Umbilical cord (tissue), 2 donors: ENCODE measurements around the gene PALM2AKAP2. TPM values are rescaled to one million over a fixed set of nuclear protein-coding genes. Genes with fewer than 3 reads are reported as not detected.
A peak's percentile ranks its signal among the peaks of the same experiment; 100 is the strongest.

Experiments used
- DNase-seq: peaks from one replicate; pipeline ENCODE4 v3.0.0-alpha.2; 2015; ENCODE audit warnings: low spot score
- total RNA-seq: library from RNA; depleted of rRNA; stranded (reverse); fragments of >200 nt; gene quantifications from one replicate; pipeline ENCODE4 v1.2.3, GENCODE V29; 2014; ENCODE audit warnings: low replicate concordance; ENCODE audit not compliant: insufficient read depth

The PALM2AKAP2 gene
- total RNA-seq = 17.8 TPM

DNA sequence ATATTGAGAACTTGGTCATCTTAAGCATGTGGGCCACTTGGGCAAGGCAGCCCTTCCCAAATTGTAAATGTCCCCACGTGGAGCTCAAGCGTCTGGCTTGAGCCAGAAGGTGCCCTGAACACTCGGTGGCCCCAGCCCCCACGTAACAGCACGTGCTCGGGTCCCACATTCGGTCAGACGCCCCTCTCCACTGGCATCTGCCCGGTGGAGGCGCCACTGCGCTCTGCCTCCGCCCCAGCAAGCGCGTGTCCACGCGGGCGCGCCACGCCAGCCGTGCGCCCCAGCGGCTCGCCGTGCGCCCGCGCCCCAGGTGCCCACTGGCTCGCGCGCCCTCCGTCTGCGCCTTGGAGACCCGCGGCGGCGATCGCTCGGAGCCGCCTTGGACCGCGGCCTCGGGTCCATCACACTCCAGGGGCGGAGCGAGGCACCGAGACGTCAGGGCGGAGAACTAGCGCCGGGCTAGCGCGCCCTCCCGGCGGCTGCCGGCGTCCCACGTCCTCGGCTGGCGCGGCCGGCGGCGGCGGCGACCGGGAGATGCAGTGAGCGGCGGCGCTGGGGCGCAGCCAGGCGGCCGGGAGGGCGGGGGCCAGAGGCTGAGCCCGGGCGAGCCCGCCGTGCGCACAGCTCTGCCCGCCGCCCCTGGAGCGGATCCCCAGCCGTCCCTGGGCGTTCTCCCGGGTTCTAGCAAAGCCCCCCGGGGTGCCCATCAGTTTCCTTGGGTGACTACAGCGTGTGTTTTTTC, at the start of gene PALM2AKAP2:
TSS of gene PALM2AKAP2 (plus strand) at position 488 of the 742 bp plus-strand sequence. CDS start 291 bp downstream, outside the sequence.
- DNase-seq = peak; percentile 71

DNA sequence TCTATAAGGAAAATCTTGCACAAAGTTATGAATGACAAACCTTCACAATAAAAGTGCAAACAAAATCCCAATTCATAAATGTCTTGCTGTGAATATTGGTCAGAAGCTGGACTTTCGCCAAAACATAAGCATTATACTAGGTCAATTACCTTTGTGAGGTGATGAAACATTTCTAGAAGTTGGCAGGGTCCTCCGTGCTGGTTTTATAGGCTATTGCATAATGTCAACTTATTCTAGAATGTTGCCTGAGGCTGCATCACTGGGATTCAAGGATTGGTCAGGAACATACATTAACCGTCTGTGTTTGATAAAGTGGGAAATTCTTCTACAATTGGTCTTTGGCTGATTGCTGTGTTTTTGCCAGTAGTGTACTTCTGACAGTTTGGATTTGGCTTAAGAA, 49.8 kb upstream of the PALM2AKAP2 start:
- DNase-seq = peak; percentile 41

GRCh38 chr9:109733690-109734089, 46.3 kb upstream of the PALM2AKAP2 start:
- no peak for DNase-seq

DNA sequence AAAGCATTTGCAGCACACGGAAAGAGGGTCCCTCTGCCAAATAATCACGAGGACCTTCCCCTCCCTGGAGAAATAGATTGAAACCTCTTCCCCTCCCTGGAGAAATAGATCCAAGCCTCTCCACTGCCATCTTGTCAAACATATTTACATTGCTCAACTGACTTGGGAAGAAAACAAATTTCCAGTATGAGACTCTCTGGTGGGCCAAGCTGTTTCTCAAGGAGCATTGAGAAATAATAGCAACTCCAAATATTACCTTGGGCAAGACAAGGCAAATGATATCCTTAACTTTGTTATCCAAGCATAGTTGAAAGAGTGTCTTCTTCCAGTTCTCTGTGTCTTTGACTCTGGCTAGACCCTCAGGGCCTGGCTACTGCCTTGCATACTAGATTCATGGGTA, 45.2 kb upstream of the PALM2AKAP2 start:
- DNase-seq = no peak

GRCh38 chr9:109735801-109736200, 44.2 kb upstream of the PALM2AKAP2 start:
- DNase-seq = peak; percentile 77

- DNase-seq = no peak
These were observed 42.7 kb upstream of the PALM2AKAP2 start for GRCh38 chr9:109737295-109737694.

GRCh38 chr9:109739760-109740159, 40.2 kb upstream of the PALM2AKAP2 start:
- DNase-seq = no peak

DNA sequence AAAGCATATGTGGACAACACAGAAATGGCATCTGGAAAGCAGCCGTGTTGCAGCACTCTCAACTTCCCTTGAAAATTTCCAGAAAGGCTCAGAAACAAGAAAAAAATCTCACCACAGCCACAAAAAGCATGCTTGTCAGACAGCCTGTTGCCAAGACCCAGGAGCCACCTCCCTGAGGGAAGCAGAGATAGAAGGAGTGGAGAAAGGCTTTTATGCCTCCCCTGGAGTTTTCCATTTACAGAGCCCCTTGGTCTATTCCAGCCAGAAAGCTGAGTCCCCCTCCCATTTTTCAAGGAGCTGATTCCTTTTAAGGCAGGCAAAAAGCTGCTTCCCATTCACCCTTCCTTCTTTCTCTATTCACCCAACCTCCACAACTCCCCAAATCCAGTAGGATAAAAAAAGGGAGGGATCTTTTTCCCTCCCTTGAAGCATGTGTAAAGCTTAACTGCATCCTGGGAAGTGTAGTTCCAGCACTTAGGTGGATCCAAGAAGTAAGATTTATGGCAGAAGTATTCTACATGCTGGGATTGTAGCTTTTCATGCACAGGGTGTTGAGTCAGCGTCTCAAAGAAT, 37.1 kb upstream of the PALM2AKAP2 start:
- peak; percentile 96 for DNase-seq

- no peak for DNase-seq
These were observed 36.3 kb upstream of the PALM2AKAP2 start for GRCh38 chr9:109743696-109744095.

DNA sequence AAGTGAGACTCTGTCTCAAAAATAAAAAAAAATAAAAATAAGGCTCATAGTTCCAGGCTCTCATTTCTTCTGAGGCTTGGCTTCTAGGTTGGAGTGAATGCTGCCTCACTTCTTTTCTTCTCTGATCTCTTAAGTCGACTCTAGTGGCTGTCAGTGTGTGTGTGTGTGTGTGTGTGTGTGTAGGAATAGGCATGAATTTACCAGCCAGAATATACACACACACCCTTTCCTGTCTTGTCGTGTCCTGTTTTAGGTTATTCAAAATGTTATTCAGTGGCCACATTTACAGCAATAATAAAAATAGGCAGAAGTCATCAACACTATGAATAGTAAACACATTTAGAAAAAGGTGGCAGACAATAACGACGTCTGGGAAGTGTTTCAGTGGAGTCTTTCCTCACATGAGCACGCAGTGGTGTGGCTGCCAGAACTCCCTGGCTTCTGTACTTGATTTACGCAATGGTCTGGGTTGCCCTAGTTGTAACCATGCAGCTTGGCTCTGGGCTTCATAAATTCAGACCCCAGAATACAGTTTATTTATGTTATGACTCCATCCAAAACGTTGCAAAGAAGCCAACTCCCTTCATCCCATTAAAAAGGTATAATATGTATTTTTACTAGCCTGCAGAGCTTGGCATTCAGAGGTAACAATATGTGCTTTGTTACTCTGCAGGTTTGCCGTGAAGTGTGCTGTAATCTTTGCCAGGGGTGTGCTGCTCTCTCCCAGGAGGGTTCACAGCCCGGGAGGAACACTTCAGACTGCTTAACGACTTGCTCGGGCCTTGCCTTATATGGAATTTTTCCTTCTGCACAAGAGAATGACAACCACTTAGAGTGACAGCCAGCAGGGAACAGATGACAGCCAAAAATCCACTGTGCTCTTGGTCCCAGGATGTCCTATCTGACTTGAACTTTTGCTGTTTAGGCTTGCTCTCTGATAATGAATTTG, 34.4 kb upstream of the PALM2AKAP2 start:
- peak; percentile 68 for DNase-seq

- DNase-seq = no peak
These were observed 28.7 kb upstream of the PALM2AKAP2 start for GRCh38 chr9:109751253-109751652.

- DNase-seq = no peak
These were observed 26.7 kb upstream of the PALM2AKAP2 start for GRCh38 chr9:109753308-109753707.

DNA sequence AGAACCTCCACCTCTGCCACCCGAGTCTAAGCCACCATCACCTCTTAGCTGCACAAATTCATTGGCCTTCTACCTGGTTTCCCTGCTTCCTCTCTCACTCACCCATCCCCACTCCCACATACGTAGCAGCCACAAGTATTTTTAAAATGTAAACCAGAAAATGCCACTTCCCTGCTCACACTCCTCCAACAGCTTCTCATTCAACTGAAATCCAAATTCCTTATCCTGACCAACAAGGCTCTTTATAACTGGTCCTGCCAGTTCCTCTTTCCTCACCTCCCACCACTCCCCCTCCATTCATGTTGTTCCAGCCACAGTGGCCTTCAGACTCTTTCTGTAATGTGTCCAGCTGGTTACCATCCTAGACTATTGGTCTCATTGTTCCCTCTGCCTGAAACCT, 25.0 kb upstream of the PALM2AKAP2 start:
- no peak for DNase-seq

GRCh38 chr9:109759589-109759988, 20.4 kb upstream of the PALM2AKAP2 start:
- DNase-seq = no peak

DNA sequence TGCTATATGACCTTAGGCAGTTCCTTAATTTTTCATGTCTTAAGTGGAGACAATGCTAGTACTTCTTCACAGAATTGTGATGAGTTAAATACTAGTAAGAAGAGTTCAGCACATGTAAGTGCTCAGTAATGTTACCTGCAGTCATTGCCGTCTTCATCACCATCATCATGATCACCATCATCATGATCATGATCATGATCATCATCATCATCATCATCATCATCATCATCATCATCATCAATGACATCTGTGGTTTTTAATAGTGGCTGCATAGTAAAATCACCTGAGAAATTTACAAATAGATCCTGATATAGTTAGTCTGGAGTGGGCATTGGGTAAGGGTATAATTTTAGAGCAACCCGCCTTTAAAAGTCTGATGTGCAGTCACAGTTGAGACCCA, 14.7 kb upstream of the PALM2AKAP2 start:
- DNase-seq = no peak

GRCh38 chr9:109765830-109766229, 14.2 kb upstream of the PALM2AKAP2 start:
- no peak for DNase-seq

GRCh38 chr9:109766351-109766750, 13.6 kb upstream of the PALM2AKAP2 start:
- peak; percentile 98 for DNase-seq

- peak; percentile 82 for DNase-seq
These were observed 12.6 kb upstream of the PALM2AKAP2 start for GRCh38 chr9:109767404-109767803.

- no peak for DNase-seq
These were observed 12.2 kb upstream of the PALM2AKAP2 start for GRCh38 chr9:109767814-109768213.

DNA sequence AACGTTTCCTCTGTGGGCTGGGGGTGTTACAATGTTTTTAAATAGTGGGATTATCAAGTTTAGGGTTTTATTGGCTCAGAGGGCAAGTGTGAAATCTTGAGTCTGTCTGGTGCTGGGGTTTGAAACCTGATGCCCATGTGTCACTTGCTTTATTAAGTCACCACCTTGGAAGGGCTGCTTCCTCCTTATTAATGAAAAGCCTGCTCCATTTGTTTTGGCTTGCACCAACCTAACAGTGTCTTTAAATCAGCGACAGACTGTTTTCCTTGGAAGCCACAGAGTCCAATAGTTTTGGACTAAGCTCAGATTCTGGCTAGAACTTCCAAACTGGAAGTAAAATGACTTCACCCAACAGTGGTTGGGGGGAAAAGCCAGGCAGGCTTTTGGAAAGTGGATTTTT, 10.7 kb upstream of the PALM2AKAP2 start:
- no peak for DNase-seq

DNA sequence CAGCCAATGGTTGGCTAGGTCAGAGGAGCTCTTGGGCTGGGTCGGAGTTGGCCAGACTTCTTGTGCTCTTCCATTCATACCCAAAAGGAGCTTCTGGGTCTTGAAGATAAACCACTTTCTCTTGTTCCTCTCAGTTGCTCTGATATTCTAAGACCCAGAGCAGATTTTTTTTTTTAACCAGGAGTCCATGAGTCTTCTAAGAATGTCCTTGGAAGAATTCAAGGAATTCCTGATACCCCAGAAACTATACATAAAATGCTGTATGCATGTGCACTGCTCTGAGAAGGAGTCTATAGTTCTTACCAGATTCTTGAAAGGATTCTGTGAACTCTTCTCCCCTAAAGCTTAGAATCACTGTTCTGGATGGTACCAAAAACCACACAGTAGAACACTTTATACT, 9.9 kb upstream of the PALM2AKAP2 start:
- DNase-seq = no peak

GRCh38 chr9:109771087-109771486, 8.9 kb upstream of the PALM2AKAP2 start:
- DNase-seq = peak; percentile 74
